GM19240 (cell line): ENCODE data around the gene MINK1.

ENCODE experiments used
- DNase-seq: peaks from one replicate; pipeline ENCODE4 v3.0.0; 2011; ENCODE audit warnings: low spot score; ENCODE audit not compliant: insufficient read length

MINK1 gene

DNA sequence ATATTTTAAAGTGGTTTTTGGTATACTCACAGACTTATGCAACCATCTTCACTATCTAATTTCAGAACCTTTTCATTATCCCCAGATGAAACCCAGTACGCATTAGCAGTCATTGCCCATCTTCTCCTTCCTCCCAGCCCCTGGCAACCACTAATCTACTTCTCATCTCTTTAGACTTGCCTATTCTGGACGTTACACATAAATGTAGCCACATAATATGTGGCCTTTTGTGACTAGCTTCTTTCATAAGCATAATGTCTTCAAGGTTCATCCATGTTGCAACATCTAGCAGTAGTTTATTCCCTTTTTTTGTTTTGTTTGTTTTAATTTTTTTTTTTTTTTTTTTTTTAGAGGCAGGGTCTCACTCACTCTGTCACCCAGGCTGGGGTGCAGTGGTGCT lies 37.7 kb downstream of the MINK1 start:
- DNase-seq: no peak

DNA sequence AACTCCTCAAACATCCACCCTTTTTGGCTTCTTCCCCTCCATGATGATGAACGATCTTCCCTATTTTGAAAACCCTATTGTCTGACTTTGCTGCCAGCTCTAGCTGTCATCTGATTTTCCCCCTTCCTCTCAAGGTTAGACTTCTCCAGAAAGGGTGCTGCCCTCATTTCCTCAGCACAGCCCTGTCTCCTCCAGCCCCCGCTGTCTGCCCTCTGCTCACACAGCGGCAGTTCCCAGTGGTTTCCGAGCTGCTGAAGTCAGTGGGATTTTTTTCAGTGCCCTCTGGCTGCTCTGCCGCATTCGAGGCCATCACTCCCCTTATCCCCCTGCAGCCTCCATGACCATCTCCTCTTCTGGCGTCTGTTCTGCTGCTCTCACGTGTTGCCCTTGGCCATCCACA lies 39.6 kb downstream of the MINK1 start:
- no peak for DNase-seq

DNA sequence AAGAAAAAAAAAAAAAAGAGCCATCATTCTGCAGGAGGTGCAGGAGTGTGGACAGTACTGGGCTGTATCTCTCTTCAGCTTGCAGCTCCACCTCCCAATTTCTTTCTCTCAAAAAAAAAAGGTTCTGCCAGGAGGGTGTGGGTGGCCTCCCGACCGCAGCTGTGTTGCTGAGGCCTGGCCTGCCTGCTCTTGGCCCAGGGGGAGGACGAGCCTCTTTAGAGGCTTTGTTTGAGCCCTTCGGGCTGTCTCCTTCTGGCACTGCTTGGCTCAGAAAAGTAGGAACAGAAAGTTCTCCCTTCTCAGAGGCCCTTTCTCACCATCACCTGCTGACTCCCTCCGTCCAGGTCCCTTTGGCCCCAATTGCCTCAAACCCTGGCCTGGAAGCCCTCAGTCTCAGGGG lies 43.9 kb downstream of the MINK1 start:
- DNase-seq: no peak

DNA sequence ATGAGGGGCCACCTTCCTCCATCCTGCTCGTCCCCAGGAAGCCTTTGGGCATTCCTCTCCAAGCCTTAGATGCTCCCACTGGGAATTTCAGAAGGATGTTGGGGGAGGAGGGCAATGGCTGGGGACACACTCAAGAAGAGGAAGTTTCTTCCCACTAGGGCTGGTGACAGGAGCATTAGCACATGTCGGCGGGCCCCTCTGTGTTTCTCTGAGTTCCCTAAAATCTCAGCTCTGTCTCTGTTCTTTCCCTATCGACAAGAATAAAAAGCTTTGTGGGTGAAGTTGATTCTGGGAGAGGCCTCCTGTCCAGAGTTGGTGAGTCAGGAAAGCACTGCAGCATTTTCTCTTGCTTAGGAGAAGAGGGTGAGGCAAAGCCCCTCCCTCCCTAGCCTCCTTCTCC lies 46.5 kb downstream of the MINK1 start:
- no peak for DNase-seq

DNA sequence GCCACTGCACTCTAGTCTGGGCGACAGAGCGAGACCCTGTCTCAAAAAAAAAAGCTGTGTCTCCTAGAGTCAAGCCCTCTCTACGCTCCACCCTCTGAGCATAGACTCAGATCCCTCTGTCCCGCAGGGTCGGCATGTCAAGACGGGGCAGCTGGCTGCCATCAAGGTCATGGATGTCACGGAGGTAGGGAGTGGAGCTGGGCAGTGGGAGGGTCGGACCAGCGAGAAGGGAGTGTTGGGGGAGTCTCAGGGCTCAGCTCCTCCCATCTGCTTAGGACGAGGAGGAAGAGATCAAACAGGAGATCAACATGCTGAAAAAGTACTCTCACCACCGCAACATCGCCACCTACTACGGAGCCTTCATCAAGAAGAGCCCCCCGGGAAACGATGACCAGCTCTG lies 47.7 kb downstream of the MINK1 start:
- DNase-seq: no peak

DNA sequence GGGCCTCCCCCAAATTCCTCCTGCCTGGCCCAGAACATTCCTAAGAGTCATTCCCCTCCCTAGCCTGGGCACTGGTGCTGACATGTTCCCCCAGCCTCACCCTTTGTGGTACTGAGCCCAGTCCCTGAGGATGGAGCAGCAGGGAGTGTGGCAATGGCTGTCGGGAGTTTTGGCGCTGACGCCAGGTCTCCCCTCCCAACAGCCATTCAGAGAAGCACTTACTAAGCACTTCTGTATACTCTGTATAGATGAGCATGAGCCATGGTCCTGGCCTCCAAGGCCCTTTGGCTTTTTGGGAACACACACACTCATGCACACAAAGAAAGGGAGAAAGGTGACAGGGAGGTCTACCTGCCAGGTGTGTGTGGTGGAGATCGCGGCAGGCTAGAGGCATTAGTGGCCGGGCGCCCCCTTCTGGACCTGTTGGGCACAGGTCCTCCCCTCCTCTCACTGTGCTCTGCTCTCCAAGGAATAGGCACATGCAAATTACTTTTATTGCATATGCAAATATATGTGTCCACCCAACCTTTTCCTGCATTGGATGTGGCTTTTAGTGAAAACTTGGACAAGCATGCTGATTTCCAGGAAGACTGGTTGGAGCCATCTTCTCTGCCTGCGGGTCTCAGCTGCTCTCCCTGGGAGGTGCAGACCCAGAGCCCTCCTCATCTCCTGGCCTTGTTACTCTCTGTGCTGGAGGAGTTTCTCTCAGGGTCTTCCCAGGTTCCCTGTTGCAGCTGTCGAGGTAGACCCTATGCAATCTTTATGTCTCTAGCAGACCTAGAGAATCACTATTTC lies 48.8 kb downstream of the MINK1 start:
- peak; percentile 65 for DNase-seq

DNA sequence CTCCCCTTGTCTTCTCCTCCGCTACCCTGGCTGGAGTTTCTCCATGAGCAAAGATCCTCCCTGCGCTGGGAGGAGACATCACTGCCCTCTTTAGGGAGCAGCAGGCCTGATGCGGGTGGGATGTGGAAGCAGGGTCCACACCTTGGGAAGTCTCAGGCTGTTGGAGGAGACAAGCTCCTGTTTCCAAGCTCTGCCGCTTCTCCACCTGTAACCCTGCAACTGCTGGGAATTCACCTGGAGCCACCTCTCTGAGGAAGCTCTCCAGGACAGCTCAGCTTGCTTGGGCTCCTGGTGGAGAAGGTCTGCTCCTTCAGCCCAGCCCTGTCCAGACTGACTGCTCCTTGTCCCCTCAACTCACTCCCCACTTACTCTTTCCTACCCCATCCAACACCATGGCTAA lies 51.3 kb downstream of the MINK1 start:
- no peak for DNase-seq

DNA sequence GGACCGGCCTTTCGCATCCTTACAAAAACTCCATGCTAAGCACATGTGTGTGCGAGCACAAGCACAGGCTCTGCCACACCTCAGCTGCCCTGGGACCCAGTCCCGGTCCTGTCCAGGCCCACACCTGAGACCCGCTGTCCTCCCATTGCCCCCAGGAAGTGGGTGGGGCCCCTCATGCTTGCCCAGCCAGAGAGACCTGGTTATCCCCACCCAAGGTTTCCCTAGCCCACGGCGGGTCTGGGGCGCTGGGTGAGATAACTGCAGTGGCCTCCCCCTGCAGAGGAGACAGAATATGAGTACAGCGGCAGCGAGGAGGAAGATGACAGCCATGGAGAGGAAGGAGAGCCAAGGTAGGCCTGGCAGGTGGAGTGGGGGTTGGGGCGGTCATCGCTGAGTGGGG lies 53.7 kb downstream of the MINK1 start:
- no peak for DNase-seq

DNA sequence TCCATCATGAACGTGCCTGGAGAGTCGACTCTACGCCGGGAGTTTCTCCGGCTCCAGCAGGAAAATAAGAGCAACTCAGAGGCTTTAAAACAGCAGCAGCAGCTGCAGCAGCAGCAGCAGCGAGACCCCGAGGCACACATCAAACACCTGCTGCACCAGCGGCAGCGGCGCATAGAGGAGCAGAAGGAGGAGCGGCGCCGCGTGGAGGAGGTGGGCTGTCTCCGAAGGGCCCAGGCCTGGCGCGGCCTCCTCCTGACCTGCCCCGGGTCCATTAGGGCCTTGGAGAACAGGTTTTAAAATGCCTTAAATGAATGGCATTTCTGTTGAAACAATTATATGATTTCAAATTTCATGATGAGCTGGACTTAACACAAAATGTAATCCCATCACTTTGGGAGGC lies 54.4 kb downstream of the MINK1 start:
- no peak for DNase-seq

DNA sequence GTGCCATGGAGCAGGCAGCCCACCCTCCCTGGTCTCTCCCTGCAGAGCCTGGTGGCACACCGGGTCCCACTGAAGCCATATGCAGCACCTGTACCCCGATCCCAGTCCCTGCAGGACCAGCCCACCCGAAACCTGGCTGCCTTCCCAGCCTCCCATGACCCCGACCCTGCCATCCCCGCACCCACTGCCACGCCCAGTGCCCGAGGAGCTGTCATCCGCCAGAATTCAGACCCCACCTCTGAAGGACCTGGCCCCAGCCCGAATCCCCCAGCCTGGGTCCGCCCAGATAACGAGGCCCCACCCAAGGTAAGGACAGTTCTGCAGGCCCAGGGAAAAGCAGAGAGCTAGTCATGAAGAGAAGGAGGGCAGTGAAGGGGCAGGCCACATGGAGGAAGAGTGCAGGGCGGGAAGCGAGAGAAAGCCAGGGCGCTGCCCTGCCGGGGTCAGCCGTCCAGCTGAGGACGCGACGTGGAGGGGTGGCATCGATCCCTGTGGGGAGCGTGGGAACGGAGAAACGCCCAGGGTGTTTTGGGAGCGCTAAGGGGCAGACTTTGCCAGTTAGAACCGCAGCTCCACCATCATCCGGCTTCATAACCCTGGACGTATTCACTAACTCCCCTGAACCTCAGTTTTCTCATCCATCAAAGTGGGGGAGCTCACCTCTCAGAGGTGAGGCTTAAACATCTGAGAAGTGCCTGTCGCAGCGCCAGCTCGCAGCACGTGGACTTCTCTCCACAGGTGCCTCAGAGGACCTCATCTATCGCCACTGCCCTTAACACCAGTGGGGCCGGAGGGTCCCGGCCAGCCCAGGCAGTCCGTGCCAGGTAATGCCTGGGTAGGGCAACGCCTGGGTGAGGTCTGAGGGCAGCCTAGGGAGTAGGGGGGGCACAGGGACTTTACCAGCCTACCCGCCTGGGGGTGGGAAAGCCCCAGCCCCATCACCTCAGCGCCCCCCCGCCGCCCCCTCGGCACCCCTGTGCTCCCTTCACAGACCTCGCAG lies 58.6 kb downstream of the MINK1 start:
- DNase-seq: no peak

DNA sequence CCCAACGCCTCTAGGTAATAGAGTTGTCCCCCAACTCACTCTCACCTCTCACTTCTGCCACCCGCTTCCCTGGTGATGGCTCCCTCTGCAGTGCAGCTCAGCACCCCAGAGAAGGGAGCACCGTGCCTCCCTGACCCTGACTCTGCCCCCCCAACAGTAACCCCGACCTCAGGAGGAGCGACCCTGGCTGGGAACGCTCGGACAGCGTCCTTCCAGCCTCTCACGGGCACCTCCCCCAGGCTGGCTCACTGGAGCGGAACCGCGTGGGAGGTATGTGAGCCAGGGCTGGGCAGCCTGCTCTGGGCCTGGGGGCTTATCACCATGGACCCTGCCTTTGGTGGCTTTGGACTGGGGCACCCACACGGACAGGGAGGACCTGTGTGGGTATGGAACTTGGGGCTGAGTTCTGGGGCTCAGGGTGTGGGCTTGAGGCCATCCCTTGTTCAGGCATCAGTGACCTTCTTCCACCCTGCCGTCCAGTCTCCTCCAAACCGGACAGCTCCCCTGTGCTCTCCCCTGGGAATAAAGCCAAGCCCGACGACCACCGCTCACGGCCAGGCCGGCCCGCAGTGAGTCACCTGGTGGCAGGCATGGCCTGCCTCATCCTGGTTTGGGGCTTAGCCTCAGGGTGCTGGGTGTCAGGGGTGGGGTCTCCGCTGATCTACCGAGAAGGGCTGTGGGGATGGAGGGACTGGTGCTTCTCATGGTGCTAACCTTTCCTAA lies 59.5 kb downstream of the MINK1 start:
- no peak for DNase-seq

DNA sequence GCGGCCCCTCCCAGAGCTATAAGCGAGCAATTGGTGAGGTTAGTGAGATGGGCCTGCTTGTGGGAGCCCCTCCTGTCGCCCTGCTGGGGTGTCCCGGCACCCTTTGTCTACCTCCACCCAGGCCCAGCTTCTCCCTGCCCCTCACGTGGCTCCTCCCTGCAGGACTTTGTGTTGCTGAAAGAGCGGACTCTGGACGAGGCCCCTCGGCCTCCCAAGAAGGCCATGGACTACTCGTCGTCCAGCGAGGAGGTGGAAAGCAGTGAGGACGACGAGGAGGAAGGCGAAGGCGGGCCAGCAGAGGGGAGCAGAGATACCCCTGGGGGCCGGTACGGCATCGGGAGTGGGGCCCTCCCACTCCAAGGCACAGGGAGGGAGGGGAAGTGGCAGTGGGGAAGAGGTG lies 60.1 kb downstream of the MINK1 start:
- DNase-seq: no peak

DNA sequence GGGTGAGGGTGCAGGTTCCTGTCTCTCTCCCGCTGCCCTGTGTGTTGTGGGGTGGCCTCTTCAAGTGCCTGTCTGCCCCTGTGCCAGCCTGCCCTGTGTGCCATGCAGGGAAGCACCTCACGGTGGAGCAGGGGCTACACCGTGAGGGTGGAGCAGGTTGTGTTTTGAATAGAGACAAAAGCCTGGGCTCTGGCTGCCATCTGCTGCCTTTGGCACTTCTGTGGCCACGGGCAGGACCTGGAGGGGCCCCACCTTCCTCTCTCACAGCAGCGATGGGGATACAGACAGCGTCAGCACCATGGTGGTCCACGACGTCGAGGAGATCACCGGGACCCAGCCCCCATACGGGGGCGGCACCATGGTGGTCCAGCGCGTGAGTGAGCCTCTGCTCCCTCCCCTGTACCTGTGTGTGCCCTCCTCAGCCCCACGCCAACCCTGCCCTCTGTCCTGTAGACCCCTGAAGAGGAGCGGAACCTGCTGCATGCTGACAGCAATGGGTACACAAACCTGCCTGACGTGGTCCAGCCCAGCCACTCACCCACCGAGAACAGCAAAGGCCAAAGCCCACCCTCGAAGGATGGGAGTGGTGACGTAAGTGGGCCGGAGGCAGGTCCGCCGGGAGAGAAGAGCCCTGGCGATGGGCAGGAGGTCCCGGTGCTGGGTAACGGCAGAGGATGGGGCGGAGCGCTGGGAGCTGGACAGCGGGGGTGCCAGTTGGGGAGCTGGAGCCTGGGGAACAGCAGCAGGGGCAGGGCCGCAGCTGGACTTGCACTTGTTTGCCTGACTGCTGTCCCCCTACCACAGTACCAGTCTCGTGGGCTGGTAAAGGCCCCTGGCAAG lies 60.8 kb downstream of the MINK1 start:
- no peak for DNase-seq

DNA sequence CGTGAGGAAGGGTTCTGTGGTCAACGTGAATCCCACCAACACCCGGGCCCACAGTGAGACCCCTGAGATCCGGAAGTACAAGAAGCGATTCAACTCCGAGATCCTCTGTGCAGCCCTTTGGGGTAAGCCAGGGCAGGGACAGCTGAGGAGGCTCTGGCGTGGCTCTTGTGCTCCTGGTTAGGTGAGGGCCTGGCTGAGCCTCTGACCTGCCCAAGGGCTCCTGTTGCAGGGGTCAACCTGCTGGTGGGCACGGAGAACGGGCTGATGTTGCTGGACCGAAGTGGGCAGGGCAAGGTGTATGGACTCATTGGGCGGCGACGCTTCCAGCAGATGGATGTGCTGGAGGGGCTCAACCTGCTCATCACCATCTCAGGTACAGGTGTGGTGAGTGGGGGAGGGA lies 62.0 kb downstream of the MINK1 start:
- no peak for DNase-seq

DNA sequence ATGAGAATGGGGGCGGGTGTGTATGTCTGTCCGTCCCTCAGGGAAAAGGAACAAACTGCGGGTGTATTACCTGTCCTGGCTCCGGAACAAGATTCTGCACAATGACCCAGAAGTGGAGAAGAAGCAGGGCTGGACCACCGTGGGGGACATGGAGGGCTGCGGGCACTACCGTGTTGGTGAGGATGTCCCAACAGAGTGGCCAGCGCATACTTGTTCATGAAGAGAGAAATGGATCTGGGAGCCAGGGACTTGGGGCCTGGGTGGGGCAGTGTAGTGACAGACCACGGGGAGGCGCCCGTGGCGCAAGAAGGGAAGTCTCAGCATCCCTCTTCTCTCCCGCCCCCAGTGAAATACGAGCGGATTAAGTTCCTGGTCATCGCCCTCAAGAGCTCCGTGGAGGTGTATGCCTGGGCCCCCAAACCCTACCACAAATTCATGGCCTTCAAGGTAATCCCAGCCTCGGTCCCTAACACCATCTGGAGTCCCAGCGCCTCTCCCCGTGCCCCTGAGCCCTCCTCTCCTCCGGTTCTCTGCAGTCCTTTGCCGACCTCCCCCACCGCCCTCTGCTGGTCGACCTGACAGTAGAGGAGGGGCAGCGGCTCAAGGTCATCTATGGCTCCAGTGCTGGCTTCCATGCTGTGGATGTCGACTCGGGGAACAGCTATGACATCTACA lies 62.7 kb downstream of the MINK1 start:
- no peak for DNase-seq

DNA sequence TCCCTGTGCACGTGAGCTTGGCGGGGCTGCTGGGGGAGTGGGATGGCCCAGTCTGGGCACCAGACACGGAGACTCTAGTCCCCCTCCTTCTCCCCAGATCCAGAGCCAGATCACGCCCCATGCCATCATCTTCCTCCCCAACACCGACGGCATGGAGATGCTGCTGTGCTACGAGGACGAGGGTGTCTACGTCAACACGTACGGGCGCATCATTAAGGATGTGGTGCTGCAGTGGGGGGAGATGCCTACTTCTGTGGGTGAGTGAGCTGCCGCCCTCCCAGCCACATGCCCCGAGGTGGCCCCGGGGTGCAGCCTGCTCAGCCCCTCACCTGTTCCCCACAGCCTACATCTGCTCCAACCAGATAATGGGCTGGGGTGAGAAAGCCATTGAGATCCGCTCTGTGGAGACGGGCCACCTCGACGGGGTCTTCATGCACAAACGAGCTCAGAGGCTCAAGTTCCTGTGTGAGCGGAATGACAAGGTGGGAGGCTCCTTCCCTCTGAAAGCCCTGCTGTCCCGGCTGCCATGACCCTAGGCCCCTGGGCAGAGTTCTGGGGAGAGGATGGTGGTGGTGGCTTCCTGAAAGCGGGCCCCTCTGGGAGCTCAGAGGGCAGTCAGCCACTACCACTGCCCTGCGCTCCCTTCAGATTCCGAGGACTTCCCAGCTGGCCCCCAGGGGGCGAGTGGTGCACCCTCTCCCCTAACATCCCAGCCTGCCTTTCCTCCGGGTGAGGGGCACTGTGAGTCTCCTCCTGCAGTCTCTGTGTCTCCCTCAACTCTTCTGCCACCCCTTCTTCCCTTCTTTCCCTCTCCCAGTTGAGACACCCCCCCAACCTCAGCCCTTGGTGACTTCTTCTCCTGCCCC lies 63.4 kb downstream of the MINK1 start:
- no peak for DNase-seq

DNA sequence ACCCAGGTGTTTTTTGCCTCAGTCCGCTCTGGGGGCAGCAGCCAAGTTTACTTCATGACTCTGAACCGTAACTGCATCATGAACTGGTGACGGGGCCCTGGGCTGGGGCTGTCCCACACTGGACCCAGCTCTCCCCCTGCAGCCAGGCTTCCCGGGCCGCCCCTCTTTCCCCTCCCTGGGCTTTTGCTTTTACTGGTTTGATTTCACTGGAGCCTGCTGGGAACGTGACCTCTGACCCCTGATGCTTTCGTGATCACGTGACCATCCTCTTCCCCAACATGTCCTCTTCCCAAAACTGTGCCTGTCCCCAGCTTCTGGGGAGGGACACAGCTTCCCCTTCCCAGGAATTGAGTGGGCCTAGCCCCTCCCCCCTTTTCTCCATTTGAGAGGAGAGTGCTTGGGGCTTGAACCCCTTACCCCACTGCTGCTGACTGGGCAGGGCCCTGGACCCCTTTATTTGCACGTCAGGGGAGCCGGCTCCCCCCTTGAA lies 64.1 kb downstream of the MINK1 start:
- DNase-seq: no peak

DNA sequence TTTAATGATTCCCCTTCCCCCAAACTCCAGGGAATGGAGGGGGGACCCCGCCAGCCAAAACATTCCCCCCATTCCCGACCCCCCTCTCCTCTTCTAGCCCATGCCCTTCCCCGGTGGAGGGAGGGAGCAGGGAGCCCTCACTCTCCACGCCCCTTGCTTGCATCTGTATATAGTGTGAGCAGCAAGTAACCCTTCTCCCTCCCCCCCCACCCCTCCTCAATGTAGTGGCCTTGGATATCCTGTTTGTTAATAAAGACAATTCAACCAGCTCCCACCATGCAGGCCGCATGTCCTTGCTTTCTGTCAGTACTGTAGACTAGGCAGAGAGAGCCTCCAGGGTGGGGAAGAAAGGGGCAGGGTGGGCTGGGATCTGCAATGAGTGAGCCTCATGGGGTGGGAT lies 64.6 kb downstream of the MINK1 start:
- DNase-seq: no peak

DNA sequence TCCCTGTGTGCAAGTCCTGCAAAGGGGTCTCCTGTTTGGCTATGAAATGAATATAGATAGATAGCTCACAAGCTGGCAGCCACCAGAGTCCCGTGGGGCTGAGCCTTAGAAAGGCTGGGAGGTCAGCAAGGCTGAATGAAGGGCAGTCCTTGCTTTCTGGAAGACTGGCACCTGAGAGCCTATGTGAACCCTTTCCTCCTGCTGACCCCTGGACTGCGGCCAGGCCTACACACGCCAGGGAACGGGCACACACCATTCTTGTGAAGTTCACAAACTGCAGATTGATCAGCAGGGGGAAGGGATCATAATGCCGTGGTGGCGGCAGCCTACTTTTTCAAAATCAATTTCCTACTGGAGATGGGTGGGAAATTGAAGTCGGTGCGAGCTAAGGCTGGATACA lies 65.2 kb downstream of the MINK1 start:
- no peak for DNase-seq
